ENCODE measurements around the gene BPI.
"Not testable (repeated sequence)": the region's sequence is repeated elsewhere in the genome, so short reads cannot be mapped to it uniquely, and the experiment has no call there.

Gene BPI

GRCh38 chr20:38303908-38304379 is at the start of gene BPI:
Gene BPI, plus strand, starts transcription at chr20:38304156. Its CDS starts 68 bp downstream, at chr20:38304224.
- DNase-seq (ENCODE audit: low read depth in 3 of 3) = peak in 1 of 3 experiments; percentile 6

- DNase-seq (ENCODE audit: low read depth in 3 of 3) = not testable (repeated sequence)
Measured at GRCh38 chr20:38254621-38255020, 49.3 kb upstream of the BPI start.

- DNase-seq (ENCODE audit: low read depth in 3 of 3) = no peak
Measured at GRCh38 chr20:38255393-38255792, 48.6 kb upstream of the BPI start.

GRCh38 chr20:38256021-38256420 is 47.9 kb upstream of the BPI start:
- no peak for DNase-seq (ENCODE audit: low read depth in 3 of 3)

- no peak for DNase-seq (ENCODE audit: low read depth in 3 of 3)
Measured at GRCh38 chr20:38256966-38257365, 47.0 kb upstream of the BPI start.

- DNase-seq (ENCODE audit: low read depth in 3 of 3) = no peak
Measured at GRCh38 chr20:38258545-38259215, 45.3 kb upstream of the BPI start.

GRCh38 chr20:38260025-38260377 is 44.0 kb upstream of the BPI start:
- DNase-seq (ENCODE audit: low read depth in 3 of 3) = no peak

- no peak for DNase-seq (ENCODE audit: low read depth in 3 of 3)
Measured at GRCh38 chr20:38260378-38261053, 43.4 kb upstream of the BPI start, which contains the start of gene KIAA1755. Gene KIAA1755, minus strand, starts transcription at chr20:38260735. Its CDS starts 235 bp downstream, at chr20:38260500.

GRCh38 chr20:38261054-38261390 is 42.9 kb upstream of the BPI start:
- DNase-seq (ENCODE audit: low read depth in 3 of 3) = no peak

- DNase-seq (ENCODE audit: low read depth in 3 of 3) = no peak
Measured at GRCh38 chr20:38262931-38263330, 41.0 kb upstream of the BPI start.

- no peak for DNase-seq (ENCODE audit: low read depth in 3 of 3)
Measured at GRCh38 chr20:38266426-38266825, 37.5 kb upstream of the BPI start.

- no peak for DNase-seq (ENCODE audit: low read depth in 3 of 3)
Measured at GRCh38 chr20:38267296-38267695, 36.7 kb upstream of the BPI start.

GRCh38 chr20:38267901-38268514 is 35.9 kb upstream of the BPI start:
- DNase-seq (ENCODE audit: low read depth in 3 of 3) = no peak

- no peak for DNase-seq (ENCODE audit: low read depth in 3 of 3)
Measured at GRCh38 chr20:38269040-38269439, 34.9 kb upstream of the BPI start.

GRCh38 chr20:38269715-38270114 is 34.2 kb upstream of the BPI start:
- DNase-seq (ENCODE audit: low read depth in 3 of 3) = no peak

GRCh38 chr20:38270869-38271605 is 32.9 kb upstream of the BPI start:
- no peak for DNase-seq (ENCODE audit: low read depth in 3 of 3)

- DNase-seq (ENCODE audit: low read depth in 3 of 3) = no peak
Measured at GRCh38 chr20:38271608-38272120, 32.3 kb upstream of the BPI start.

GRCh38 chr20:38272398-38272797 is 31.6 kb upstream of the BPI start:
- no peak for DNase-seq (ENCODE audit: low read depth in 3 of 3)

- no peak for DNase-seq (ENCODE audit: low read depth in 3 of 3)
Measured at GRCh38 chr20:38272961-38273360, 31.0 kb upstream of the BPI start.

GRCh38 chr20:38275815-38276550 is 28.0 kb upstream of the BPI start:
- no peak for DNase-seq (ENCODE audit: low read depth in 3 of 3)

GRCh38 chr20:38277285-38277684 is 26.7 kb upstream of the BPI start:
- no peak for DNase-seq (ENCODE audit: low read depth in 3 of 3)
